ENCODE results near the gene FGF14.

The FGF14 gene

DNA sequence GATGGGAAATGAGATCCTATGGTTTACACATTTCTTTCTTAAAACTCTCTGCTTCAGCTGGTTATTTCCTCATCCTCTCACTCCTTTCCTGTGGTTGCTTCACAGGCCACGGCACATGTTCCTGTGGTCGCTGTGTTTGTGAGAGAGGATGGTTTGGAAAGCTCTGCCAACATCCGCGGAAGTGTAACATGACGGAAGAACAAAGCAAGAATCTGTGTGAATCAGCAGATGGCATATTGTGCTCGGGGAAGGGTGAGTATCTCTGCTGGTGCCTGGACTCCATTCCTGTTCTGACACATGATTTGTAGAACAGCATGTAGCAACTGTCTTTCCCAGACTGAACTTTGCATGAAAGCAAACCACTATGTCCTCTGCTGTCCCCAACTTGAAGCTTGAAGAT is 695.2 kb downstream of the FGF14 start:
- no peak for DNase-seq

DNA sequence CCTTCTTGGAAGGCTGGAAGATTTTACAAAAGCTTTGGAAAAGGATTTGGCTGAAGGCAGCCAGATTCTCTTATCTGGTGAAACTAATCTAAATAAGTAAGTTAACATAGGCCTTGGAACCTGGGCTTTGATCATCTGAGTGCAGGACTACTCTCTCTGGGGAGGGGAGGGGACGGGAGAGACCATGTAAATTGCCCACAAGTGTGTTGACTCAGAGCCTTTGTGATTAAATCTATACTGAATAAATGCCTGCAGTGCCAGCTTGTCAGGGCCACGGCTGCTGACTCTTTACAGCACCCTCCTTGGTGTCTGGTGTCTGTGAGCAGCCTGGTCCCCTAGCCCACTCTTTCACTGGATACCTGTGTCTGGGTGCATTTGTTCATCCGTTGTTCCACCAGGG is 698.0 kb downstream of the FGF14 start:
- DNase-seq, result peak; percentile 8

DNA sequence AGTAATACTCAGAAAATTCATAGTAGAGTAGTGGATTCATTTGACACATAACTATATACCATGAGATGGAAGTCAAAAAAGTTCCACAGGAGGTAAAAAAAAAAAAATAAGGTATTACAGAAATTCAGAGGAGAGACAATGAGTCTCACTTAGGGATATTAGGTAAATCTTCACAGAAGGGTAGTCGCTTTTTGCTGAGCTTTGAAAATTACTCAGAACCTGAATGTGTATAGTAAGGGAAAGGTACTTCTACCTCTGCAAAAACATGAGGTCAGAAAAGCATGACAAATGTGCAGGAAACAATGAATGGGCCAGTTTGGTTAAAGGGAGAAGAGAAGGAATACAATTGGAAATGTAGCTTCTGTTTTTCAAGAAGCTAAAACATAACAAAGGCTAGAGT is 698.8 kb downstream of the FGF14 start:
- DNase-seq, result no peak

DNA sequence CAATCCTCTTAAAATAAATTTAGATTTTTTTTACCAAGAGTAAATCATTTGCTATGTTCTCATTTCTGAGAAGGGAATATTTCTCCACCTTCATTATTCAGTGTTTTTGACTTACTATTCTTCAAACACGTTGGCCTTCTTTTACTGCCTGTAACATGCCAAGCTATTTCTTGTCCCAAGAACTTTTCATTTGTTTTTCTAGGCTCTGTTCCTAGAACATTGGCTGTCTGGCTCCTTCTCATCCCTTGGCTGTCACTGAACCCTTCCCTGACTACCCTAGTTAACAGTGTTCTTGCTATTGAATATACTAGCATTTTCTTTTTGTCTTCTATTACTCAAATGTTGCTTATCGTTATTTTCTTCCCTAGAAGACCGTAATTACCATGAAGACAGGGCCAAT is 701.2 kb downstream of the FGF14 start:
- no peak for DNase-seq

DNA sequence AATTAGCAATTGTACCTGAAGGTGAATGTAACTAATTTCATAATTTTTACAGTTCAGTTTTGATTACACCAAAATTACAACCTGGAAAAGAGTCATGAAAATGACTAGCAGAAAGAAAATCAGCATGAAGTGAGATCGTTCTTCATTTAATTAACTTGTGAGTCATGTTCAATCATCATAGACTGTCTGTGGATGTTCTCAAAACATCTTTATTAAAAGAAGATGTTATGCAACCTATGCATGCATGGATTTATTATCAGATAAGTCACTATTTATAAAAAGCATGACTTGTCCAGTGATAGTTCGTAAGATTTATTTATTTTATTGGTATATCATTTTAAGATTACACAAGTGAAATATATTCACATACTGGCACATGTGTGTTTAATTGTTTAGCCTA is 703.4 kb downstream of the FGF14 start:
- no peak for DNase-seq

DNA sequence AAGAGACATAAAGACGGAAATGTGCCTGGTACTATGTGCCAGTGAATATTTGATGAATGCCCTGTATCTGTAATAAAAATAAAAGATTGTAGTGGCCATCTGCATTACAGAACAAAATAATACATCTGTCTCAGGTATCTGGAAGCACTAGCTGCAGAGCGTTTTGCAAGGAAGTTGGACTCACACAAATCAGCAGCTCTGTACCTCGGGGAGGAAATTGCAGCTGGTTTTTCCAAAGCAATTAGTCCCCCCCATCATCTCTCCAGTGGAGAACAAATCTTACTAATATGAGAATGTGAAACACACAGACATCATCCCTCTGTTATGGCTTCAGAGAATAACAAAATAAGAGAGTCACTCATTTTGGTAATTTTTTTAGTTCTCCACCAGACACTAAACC is 704.1 kb downstream of the FGF14 start:
- no peak for DNase-seq

DNA sequence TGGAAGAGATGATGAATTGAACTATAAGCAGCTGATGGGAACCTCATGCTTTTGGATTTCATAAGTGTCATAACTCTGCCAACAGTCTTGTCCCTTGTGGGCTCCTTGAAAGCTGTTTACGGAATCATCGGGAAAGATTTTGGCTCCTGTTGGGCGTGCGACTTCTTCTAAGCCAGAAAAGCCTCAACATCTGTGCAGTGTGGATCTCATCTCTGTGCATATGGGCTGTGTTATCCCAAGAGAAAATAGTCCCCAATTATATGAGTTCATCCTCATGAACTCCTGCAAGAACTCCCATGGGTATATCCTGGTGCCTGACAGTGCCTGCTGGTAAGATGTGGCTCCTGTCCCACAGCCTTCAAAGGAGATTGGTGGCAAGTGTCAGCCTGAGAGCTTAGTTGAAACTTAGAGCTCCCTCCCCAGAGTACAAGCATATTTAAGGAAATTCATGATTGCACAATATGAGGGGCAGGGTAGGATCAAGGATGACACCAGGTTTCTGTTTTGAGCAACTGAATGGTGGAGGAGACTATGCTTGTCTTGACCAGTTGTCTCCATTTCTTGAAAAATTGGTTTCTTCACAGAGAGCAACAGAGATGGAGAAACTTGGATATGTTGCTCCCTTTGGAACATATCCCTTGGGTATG is 705.9 kb downstream of the FGF14 start:
- no peak for DNase-seq

DNA sequence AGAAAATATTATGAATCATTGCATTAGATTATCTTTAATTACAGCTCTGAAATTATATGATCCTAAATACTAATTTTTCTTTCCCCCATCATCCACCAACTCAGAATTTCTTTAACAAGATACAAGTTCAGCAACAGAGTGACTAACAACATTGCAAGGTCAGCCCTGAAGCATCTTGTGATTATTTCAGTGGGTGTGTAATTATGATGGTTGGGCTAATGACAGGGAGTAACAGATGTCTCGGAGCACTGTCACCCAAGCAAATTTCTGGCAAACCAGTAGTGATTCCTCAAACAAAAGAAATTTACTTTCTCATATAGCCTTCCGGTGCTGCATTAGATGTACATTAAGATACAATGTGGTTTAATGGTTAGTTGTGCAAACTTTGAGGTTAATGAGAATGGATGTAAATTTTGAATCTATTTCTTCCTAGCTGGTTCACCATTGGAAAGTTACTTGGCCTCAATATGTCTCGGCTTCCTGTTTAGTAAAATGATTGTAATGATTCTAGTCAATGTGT is 710.4 kb downstream of the FGF14 start:
- no peak for DNase-seq

DNA sequence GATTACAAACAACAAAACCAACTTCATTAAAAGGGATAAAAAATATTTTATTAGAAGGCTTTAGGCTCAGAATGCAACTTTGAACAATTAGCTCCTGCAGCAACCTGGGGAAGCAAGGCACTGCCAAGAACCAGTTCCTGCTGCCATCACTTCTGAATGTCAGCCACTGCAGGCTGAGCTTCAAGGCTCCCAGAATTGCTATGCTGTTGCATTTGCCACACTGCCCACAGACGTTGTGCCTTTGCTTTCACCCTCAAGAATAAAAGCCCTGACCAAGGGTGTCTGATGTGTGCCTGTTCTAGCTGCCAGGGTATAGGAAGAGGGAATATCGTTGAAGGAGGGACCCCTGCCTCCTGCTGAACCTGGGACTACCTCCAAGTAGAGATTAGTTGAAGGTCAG is 711.0 kb downstream of the FGF14 start:
- no peak for DNase-seq

DNA sequence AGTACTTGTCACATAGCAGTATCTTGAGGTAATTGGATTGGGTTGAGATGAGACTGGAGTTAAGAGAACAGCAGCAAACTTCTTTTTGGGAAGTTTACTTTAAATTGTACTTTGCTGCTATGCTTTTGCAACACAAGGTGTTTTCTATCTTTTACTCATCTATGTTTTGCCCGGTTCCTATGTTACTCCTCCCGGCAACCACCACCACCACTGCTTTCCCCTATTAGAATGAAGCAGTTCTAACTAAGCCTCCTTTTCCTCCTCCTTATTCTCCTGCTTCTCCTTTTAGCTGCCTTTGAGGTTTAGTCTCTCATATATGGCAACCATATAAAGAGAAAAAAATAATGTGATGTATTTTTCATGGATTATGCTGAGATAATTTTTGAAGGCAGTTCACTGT is 715.8 kb downstream of the FGF14 start:
- no peak for DNase-seq

DNA sequence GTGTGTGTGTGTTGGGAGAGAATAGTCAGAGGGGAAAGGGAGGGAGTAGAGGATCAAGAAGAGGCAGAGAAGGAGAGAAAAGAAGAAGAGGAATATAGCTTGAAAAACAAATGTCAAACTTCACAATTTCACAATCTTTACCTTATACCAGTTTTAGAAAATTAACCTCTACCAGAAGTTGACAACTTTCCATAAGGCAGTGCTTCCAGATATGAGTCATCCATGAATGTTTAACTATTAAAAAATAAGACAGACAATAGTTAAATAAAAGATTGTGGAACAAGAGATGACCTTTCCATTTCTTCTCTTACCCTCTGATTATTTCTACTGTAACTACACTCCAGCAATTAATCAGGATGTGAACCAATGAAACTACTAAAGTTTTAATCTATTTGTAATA is 720.0 kb downstream of the FGF14 start:
- no peak for DNase-seq

DNA sequence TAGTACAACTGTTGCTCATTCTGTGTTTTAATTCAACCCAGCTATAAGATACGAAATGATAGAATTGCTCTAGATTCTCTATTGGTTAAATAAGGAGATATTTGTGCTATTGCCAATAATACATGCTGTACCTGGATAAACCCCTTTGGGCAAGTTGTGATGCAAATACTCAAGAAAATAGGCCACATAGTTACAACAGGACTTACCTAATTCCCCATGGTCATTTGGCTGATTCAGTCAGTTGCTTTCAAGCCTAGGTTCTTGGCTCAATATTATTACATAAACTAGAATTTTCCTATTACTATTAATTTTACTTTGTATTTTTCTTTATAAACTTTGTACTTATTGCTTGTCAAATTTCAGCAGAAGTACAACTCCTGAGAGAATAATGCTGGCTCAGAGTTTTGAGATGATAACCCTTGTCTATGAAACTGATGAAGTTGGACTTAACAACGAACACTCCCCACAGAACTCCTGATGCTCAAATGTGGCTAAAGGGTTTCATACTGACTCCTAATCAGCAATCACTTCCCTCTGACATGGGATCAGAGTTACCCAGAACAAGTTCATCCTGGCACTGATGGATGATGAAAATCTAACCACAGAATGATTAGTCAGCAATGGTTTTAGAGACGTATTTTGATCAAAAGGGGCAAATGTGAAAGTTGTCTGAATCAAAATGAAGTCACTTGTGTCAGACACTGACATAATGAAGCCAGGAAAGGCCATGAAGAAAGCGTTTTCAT is 728.3 kb downstream of the FGF14 start:
- DNase-seq, result no peak

DNA sequence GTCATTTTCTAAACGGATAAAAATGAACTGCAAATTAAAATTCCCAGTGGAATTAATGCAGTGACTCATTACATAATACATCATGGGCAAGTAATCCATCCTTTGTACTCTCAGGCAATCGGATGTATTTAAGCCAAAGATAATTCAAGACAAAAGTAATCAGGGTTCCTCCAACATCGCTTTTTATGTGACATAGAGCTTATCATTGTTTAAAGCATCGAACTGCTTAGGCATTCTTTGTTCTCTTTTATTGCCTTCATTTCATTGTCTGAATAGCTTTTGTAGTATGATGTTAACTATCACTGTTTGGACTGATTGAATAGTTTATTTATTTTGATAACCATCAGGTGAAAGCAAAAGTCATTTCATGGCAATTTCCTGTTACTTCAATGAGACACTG is 740.0 kb downstream of the FGF14 start:
- DNase-seq, result no peak
